H1 (cell line): Measurements from ENCODE around the gene STARD8. TPM values are rescaled to one million over a fixed set of nuclear protein-coding genes. Genes with fewer than 3 reads are reported as not detected.

Experiments
- CTCF ChIA-PET: fragments of 300-600 bp; sonication (Branson Sonifier 250); formaldehyde crosslinking; loops from one replicate; lab custom pipeline; 2021; ENCODE audit not compliant: partially characterized antibody; lab: Charles Lee
- POLR2A ChIA-PET: fragments of 300-600 bp; sonication (Branson Sonifier 250); formaldehyde crosslinking; loops from one replicate; lab custom pipeline; 2021; ENCODE audit warnings: inconsistent platforms; ENCODE audit not compliant: partially characterized antibody; lab: Charles Lee
- DNase-seq, 2 experiments: peaks; one replicate each; pipeline versions ENCODE4 v3.0.0 to v3.0.0-alpha.2; 2010 to 2022; ENCODE audit warnings: low spot score in 2 of 2, low read depth in 1 of 2, mixed read lengths in 1 of 2
- FAIRE-seq: peaks from 2 replicates; lab custom pipeline; 2011; peaks lifted over from hg19 to GRCh38; lab: Jason Lieb, UNC
- H2AFZ ChIP-seq: 2 replicates; pipeline ENCODE4 v1.8.1; 2012; ENCODE audit warnings: low read length, inconsistent platforms
- H2AK5ac ChIP-seq: 2 replicates; pipeline ENCODE4 v1.6.1; 2013; ENCODE audit warnings: low read depth, low read length
- H2BK120ac ChIP-seq: replicated peaks from 2 replicates; pipeline ENCODE3; 2013; ENCODE audit warnings: low read depth, low read length, inconsistent platforms
- H2BK12ac ChIP-seq: 2 replicates; pipeline ENCODE4 v1.6.1; 2013; ENCODE audit warnings: low read depth, low read length
- H2BK15ac ChIP-seq: 2 replicates; pipeline ENCODE4 v1.6.1; 2013; ENCODE audit warnings: low read length
- H2BK20ac ChIP-seq: 2 replicates; pipeline ENCODE4 v1.6.1; 2013; ENCODE audit warnings: low read length
- H2BK5ac ChIP-seq: 2 replicates; pipeline ENCODE4 v1.6.1; 2013; ENCODE audit warnings: low read depth, low read length
- H3K14ac ChIP-seq: 2 replicates; pipeline ENCODE4 v1.6.1; 2013; ENCODE audit warnings: inconsistent platforms; ENCODE audit not compliant: insufficient read length
- H3K18ac ChIP-seq: 2 replicates; pipeline ENCODE4 v1.6.1; 2013; ENCODE audit warnings: low read length; ENCODE audit errors: extremely low read depth
- H3K23ac ChIP-seq: 2 replicates; pipeline ENCODE4 v1.6.1; 2013; ENCODE audit warnings: inconsistent platforms; ENCODE audit not compliant: insufficient read length
- H3K23me2 ChIP-seq: 2 replicates; pipeline ENCODE4 v1.6.1; 2013; ENCODE audit warnings: low read depth, low read length
- H3K27ac ChIP-seq: 2 replicates; pipeline ENCODE4 v1.6.1; 2011; ENCODE audit warnings: low read depth, low read length, inconsistent platforms
- H3K27me3 ChIP-seq, 4 experiments: replicated peaks in 1 of 4; 1 replicate in 1 of 4; 2 replicates in 3 of 4; pipeline versions ENCODE4 v1.6.1 to v1.8.1; 2011 to 2013; ENCODE audit warnings: low read length in 3 of 4, mild to moderate bottlenecking in 3 of 4, inconsistent platforms in 2 of 4, mixed read lengths in 2 of 4, moderate library complexity in 1 of 4; ENCODE audit not compliant: control insufficient read depth in 3 of 4, insufficient read depth in 3 of 4; ENCODE audit errors: extremely low read depth in 1 of 4
- H3K36me3 ChIP-seq, 4 experiments: 2 replicates each; pipeline versions ENCODE4 v1.6.1 to v1.8.1; 2011 to 2013; ENCODE audit warnings: mild to moderate bottlenecking in 4 of 4, low read length in 3 of 4, moderate library complexity in 2 of 4, control low read depth in 1 of 4, inconsistent platforms in 1 of 4; ENCODE audit not compliant: insufficient read depth in 4 of 4, control insufficient read depth in 2 of 4
- H3K4ac ChIP-seq: replicated peaks from 2 replicates; pipeline ENCODE3; 2013; ENCODE audit warnings: low read length, low read depth, mixed read lengths, inconsistent platforms; ENCODE audit not compliant: insufficient read length
- H3K4me1 ChIP-seq, 4 experiments: replicated peaks in 1 of 4; 1 replicate in 1 of 4; 2 replicates in 3 of 4; pipeline versions ENCODE4 v1.6.1 to v1.8.1; 2011 to 2013; ENCODE audit warnings: low read length in 3 of 4, inconsistent platforms in 2 of 4, mixed read lengths in 1 of 4; ENCODE audit not compliant: insufficient read depth in 4 of 4, control insufficient read depth in 3 of 4
- H3K4me2 ChIP-seq, 2 experiments: 2 replicates each; pipeline versions ENCODE4 v1.6.1 to v1.8.1; 2011 to 2013; ENCODE audit warnings: low read depth in 2 of 2, low read length in 2 of 2, control low read depth in 1 of 2, inconsistent platforms in 1 of 2, mild to moderate bottlenecking in 1 of 2; ENCODE audit not compliant: insufficient read depth in 1 of 2
- H3K4me3 ChIP-seq, 4 experiments: fragments of 200-600, 300-600 bp in 1 of 4; sonication (generic), shearing (Covaris generic), sonication (Bioruptor Twin) in 1 of 4; 2 replicates each; pipeline versions ENCODE4 v1.5.1 to v1.8.1; 2011 to 2016; ENCODE audit warnings: low read length in 4 of 4, low read depth in 3 of 4, control low read depth in 2 of 4, inconsistent platforms in 2 of 4, mild to moderate bottlenecking in 2 of 4, mixed read lengths in 1 of 4, moderate library complexity in 1 of 4; ENCODE audit not compliant: insufficient read depth in 2 of 4; ENCODE audit errors: extremely low read depth in 1 of 4
- H3K56ac ChIP-seq: replicated peaks from 2 replicates; pipeline ENCODE3; 2013; ENCODE audit warnings: low read depth, mild to moderate bottlenecking, mixed read lengths, low read length, inconsistent platforms; ENCODE audit not compliant: insufficient read length
- H3K79me1 ChIP-seq: 2 replicates; pipeline ENCODE4 v1.6.1; 2013; ENCODE audit warnings: low read depth, low read length, control low read depth
- H3K79me2 ChIP-seq, 2 experiments: 2 replicates each; pipeline versions ENCODE4 v1.6.1 to v1.8.1; 2012 to 2013; ENCODE audit warnings: low read length in 2 of 2, mild to moderate bottlenecking in 2 of 2, inconsistent platforms in 1 of 2; ENCODE audit not compliant: insufficient read depth in 2 of 2, control insufficient read depth in 1 of 2
- H3K9ac ChIP-seq, 4 experiments: replicated peaks in 1 of 4; 1 replicate in 1 of 4; 2 replicates in 3 of 4; pipeline versions ENCODE4 v1.6.1 to v1.8.1; 2011 to 2013; ENCODE audit warnings: low read depth in 3 of 4, low read length in 3 of 4, control low read depth in 2 of 4, mild to moderate bottlenecking in 2 of 4, moderate library complexity in 2 of 4, inconsistent platforms in 1 of 4; ENCODE audit errors: extremely low read depth in 1 of 4
- H3K9me3 ChIP-seq, 2 experiments: 2 replicates each; pipeline versions ENCODE4 v1.6.1 to v1.8.1; 2012 to 2013; ENCODE audit warnings: mild to moderate bottlenecking in 2 of 2, moderate library complexity in 2 of 2, control low read depth in 1 of 2, inconsistent platforms in 1 of 2, low read depth in 1 of 2, low read length in 1 of 2, mixed read lengths in 1 of 2; ENCODE audit not compliant: insufficient read depth in 2 of 2
- H4K20me1 ChIP-seq, 2 experiments: replicated peaks in 1 of 2; 2 replicates each; pipeline versions ENCODE3 to v1.8.1; 2011 to 2013; ENCODE audit warnings: inconsistent platforms in 2 of 2, low read length in 2 of 2, mild to moderate bottlenecking in 1 of 2; ENCODE audit not compliant: insufficient read depth in 2 of 2, control insufficient read depth in 1 of 2
- H4K5ac ChIP-seq: 2 replicates; pipeline ENCODE4 v1.6.1; 2013; ENCODE audit warnings: low read length, low read depth, mixed read lengths, inconsistent platforms; ENCODE audit not compliant: insufficient read length
- H4K8ac ChIP-seq: 2 replicates; pipeline ENCODE4 v1.8.0; 2013; ENCODE audit warnings: mild to moderate bottlenecking, moderate library complexity, low read length, inconsistent platforms; ENCODE audit not compliant: insufficient read depth; ENCODE audit errors: extremely low read depth
- H4K91ac ChIP-seq: replicated peaks from 2 replicates; pipeline ENCODE3; 2013; ENCODE audit warnings: low read length, mixed read lengths, inconsistent platforms; ENCODE audit not compliant: insufficient read length
- ATF3 ChIP-seq: IDR thresholded peaks from 2 replicates; pipeline ENCODE4 v1.6.1; 2011; ENCODE audit warnings: low read depth, mild to moderate bottlenecking, low read length; ENCODE audit not compliant: insufficient read depth
- CEBPB ChIP-seq: IDR thresholded peaks from 2 replicates; pipeline ENCODE4 v1.6.1; 2012; ENCODE audit warnings: low read depth, low read length
- JUND ChIP-seq: IDR thresholded peaks from 2 replicates; pipeline ENCODE4 v1.6.1; 2011; ENCODE audit warnings: mild to moderate bottlenecking, improper control_type of control experiment, low read length
- RAD21 ChIP-seq, 2 experiments: IDR thresholded peaks in 1 of 2; conservative IDR thresholded peaks in 1 of 2; 2 replicates each; pipeline ENCODE4 v1.6.1; 2011; ENCODE audit warnings: low read depth in 2 of 2, low read length in 2 of 2, improper control_type of control experiment in 1 of 2, inconsistent platforms in 1 of 2, mild to moderate bottlenecking in 1 of 2, moderate library complexity in 1 of 2
- SIX5 ChIP-seq: IDR thresholded peaks from 2 replicates; pipeline ENCODE4 v1.6.1; 2011; ENCODE audit warnings: mild to moderate bottlenecking, low read depth, low read length
- TAF1 ChIP-seq: IDR thresholded peaks from 2 replicates; pipeline ENCODE4 v1.6.1; 2011; ENCODE audit warnings: mild to moderate bottlenecking, low read depth, low read length
- WGBS, 2 experiments: shearing (Covaris generic) in 1 of 2; methylation state at CpG; one replicate each; pipeline versions ENCODE4 v1.1.6 to v1.1.7; 2013 to 2015; ENCODE audit warnings: low lambda C conversion rate in 2 of 2, mixed read lengths in 2 of 2, inconsistent platforms in 1 of 2, low coverage in 1 of 2, missing lambda C conversion rate in 1 of 2; ENCODE audit not compliant: insufficient replicate concordance in 2 of 2, insufficient coverage in 1 of 2, insufficient read length in 1 of 2; ENCODE audit errors: extremely low coverage in 1 of 2, missing lambda C conversion rate in 1 of 2; 5-methylcytosine and 5-hydroxymethylcytosine counted together
- polyA plus RNA-seq, 7 experiments: library from polyadenylated mRNA; depleted of rRNA in 3 of 7; stranded (reverse) in 5 of 7; unstranded in 2 of 7; fragments of >200 nt in 5 of 7; fragments of 200-250 nt in 2 of 7; gene quantifications; 1 replicate in 5 of 7; 2 replicates in 1 of 7; 4 replicates in 1 of 7; pipeline versions ENCODE4 v1.2.1 to v1.2.3, GENCODE V29; 2011 to 2013; ENCODE audit warnings: missing spikeins in 2 of 7, mixed read lengths in 2 of 7
- total RNA-seq: library from RNA; stranded (reverse); fragmentation: NEBNext Ultra II Directional; extraction: Animal tissue kit (Norgen Biotek cat#: 25700); gene quantifications from 2 replicates; pipeline ENCODE4 v1.2.1, GENCODE V29; 2021
- TF ChIP-seq, protein P1 (sequence below), 3 experiments: IDR thresholded peaks; 1 replicate in 2 of 3; 2 replicates in 1 of 3; pipeline versions ENCODE4 v1.5.1 to v1.6.1; 2011; ENCODE audit warnings: low read length in 3 of 3, mild to moderate bottlenecking in 3 of 3, inconsistent platforms in 2 of 3, low read depth in 1 of 3, moderate library complexity in 1 of 3; ENCODE audit not compliant: insufficient read depth in 1 of 3; ENCODE audit errors: control extremely low read depth in 1 of 3

The STARD8 gene
- total and polyA plus RNA-seq, 2 of the 8 experiments (the other 6 are each of a cell fraction or from before 2014, with no cell fraction given): 1.8 to 3.8 TPM

- H3K4me1 ChIP-seq: peaks cover 0 to 7% (median 3%) of the 10 kb centered on the region in 4 experiments; a peak in 4 of 7 replicates
- H3K27me3 ChIP-seq: no peaks in the 10 kb centered on the region
- no peak overlapping the region for H4K91ac ChIP-seq
- no peaks in the 10 kb centered on the region for H4K20me1 ChIP-seq
- H2AFZ ChIP-seq: no peak overlapping the region
- H2BK5ac ChIP-seq: no peak overlapping the region
- FAIRE-seq: peak; percentile 86
- H2BK120ac ChIP-seq: no peak overlapping the region
- H3K23me2 ChIP-seq: no peaks in the 10 kb centered on the region
- H3K9me3 ChIP-seq: no peaks in the 10 kb centered on the region
- no peak overlapping the region for H3K4me2 ChIP-seq
- H3K79me1 ChIP-seq: no peaks in the 10 kb centered on the region
- no peak overlapping the region for H3K23ac ChIP-seq
- no peak overlapping the region for H3K4me3 ChIP-seq
- WGBS, 2 experiments: 40% methylated on average over 2 of the region's 4 CpGs; no CpG with 5 or more reads in 1 of the 2 experiments
- no peak overlapping the region for H3K18ac ChIP-seq
- no peak overlapping the region for H2AK5ac ChIP-seq
- H2BK15ac ChIP-seq: no peak overlapping the region
- no peak overlapping the region for H3K56ac ChIP-seq
- H4K5ac ChIP-seq: no peak overlapping the region
- no peak overlapping the region for H3K27ac ChIP-seq
- POLR2A ChIA-PET: interaction anchor here (0.6 to 2.3 kb wide), 6 partner anchors 9 to 476 kb away, joined by 3 to 5 read pairs (median 4); partner anchors contain the start of gene STARD8
- no peaks in the 10 kb centered on the region for H3K79me2 ChIP-seq
- TF ChIP-seq JUND (0 out of 2 replicates have a peak, but pooled peaks have one; percentile 11), CEBPB (peak; percentile 63), ATF3 (peak; percentile 52; the same call in 1 of the 2 replicates), RAD21 (IDR thresholded peaks at IDR 0.05 in 1 of 2, conservative IDR thresholded peaks at IDR 0.05 in 1 of 2; ENCODE audit: low read depth in 2 of 2, low read length in 2 of 2) (peak; percentile 90 to 95), SIX5 (no peak), TAF1 (no peak)
- TF ChIP-seq, protein P1, sequence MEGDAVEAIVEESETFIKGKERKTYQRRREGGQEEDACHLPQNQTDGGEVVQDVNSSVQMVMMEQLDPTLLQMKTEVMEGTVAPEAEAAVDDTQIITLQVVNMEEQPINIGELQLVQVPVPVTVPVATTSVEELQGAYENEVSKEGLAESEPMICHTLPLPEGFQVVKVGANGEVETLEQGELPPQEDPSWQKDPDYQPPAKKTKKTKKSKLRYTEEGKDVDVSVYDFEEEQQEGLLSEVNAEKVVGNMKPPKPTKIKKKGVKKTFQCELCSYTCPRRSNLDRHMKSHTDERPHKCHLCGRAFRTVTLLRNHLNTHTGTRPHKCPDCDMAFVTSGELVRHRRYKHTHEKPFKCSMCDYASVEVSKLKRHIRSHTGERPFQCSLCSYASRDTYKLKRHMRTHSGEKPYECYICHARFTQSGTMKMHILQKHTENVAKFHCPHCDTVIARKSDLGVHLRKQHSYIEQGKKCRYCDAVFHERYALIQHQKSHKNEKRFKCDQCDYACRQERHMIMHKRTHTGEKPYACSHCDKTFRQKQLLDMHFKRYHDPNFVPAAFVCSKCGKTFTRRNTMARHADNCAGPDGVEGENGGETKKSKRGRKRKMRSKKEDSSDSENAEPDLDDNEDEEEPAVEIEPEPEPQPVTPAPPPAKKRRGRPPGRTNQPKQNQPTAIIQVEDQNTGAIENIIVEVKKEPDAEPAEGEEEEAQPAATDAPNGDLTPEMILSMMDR (IDR thresholded peaks at IDR 0.05; ENCODE audit: control extremely low read depth in 1 of 3, insufficient read depth in 1 of 3, low read depth in 1 of 3, low read length in 3 of 3): peak; percentile 70 to 76 (median 76)
- TF ChIP-seq, all 59 proteins: peak for 5
- Histone ChIP-seq H2BK12ac (peak overlapping the region; percentile 92; the same call in 1 of the 2 replicates), H3K36me3 (no peaks in the 10 kb centered on the region), H4K8ac (no peak overlapping the region), H3K9ac (no peak overlapping the region), H3K4ac (no peak overlapping the region), H3K14ac (no peak overlapping the region), H2BK20ac (no peak overlapping the region)
- CTCF ChIA-PET: interaction anchor here (0.6 to 8.4 kb wide), 34 partner anchors 8 to 528 kb away, joined by 3 to 55 read pairs (median 4); no protein-coding TSS in a partner anchor
- peak in 1 of 2 experiments; percentile 56 for DNase-seq
Measured at GRCh38 chrX:68710870-68711576, 63.6 kb downstream of the STARD8 start.
